ENCODE results near the gene GASK1A. TPM values are rescaled to one million over a fixed set of nuclear protein-coding genes. Genes with fewer than 3 reads are reported as not detected.

The GASK1A gene
- total and polyA plus RNA-seq, 4 donors: 0.79 to 22.8 (median 4.6) TPM

- Histone ChIP-seq H3K4me1 (ENCODE audit: control insufficient read depth in 4 of 4, insufficient read depth in 4 of 4, low read length in 3 of 4) (peaks cover 0 to 5% (median under 1%) of the 10 kb centered on the region in 4 donors), H3K9ac (ENCODE audit: low read depth in 1 of 2, low read length in 2 of 2) (no peak overlapping the region), H3K36me3 (ENCODE audit: control insufficient read depth in 4 of 4, insufficient read depth in 3 of 4, low read depth in 1 of 4, low read length in 3 of 4) (no peaks in the 10 kb centered on the region), H3K27me3 (ENCODE audit: control insufficient read depth in 4 of 4, insufficient read depth in 4 of 4, low read length in 3 of 4) (no peaks in the 10 kb centered on the region), H3K4me3 (ENCODE audit: low read depth in 1 of 3, low read length in 3 of 3) (no peak overlapping the region), H3K27ac (ENCODE audit: low read depth in 1 of 2, low read length in 2 of 2) (no peak overlapping the region), H3K9me3 (ENCODE audit: control insufficient read depth in 4 of 4, low read length in 3 of 4) (no peaks in the 10 kb centered on the region)
- DNase-seq (ENCODE audit: low spot score): no peak
- TF ChIP-seq TAF1 (conservative IDR thresholded peaks at IDR 0.05): no peak
- no peak for TF ChIP-seq GABPA (IDR thresholded peaks at IDR 0.05 in 1 of 2, conservative IDR thresholded peaks at IDR 0.05 in 1 of 2)
- no peak for TF ChIP-seq HNF4G (IDR thresholded peaks at IDR 0.05)
- TF ChIP-seq JUND (IDR thresholded peaks at IDR 0.05): no peak
- no peak for TF ChIP-seq CTCF (IDR thresholded peaks at IDR 0.05; ENCODE audit: low read depth, low read length, missing input control)
- no peak for TF ChIP-seq YY1 (IDR thresholded peaks at IDR 0.05)
- no peak for TF ChIP-seq MAX (IDR thresholded peaks at IDR 0.05)
- TF ChIP-seq ATF3 (IDR thresholded peaks at IDR 0.05): no peak
- TF ChIP-seq REST (IDR thresholded peaks at IDR 0.05): no peak
- no peak for TF ChIP-seq SP1 (IDR thresholded peaks at IDR 0.05)
- no peak for TF ChIP-seq NR2F2 (IDR thresholded peaks at IDR 0.05)
- no peak for TF ChIP-seq FOXA2 (IDR thresholded peaks at IDR 0.05)
- WGBS: 97% methylated on average over 4 of the region's 4 CpGs
Observed at GRCh38 chr3:43091481-43091880, 112.4 kb downstream of the GASK1A start.

- Histone ChIP-seq H3K27me3 (ENCODE audit: control insufficient read depth in 4 of 4, insufficient read depth in 4 of 4, low read length in 3 of 4) (no peaks in the 10 kb centered on the region), H3K4me1 (ENCODE audit: control insufficient read depth in 4 of 4, insufficient read depth in 4 of 4, low read length in 3 of 4) (peaks cover 0 to 1% (median 0%) of the 10 kb centered on the region in 4 donors), H3K4me3 (ENCODE audit: low read depth in 1 of 3, low read length in 3 of 3) (no peak overlapping the region), H3K27ac (ENCODE audit: low read depth in 1 of 2, low read length in 2 of 2) (no peak overlapping the region), H3K9ac (ENCODE audit: low read depth in 1 of 2, low read length in 2 of 2) (no peak overlapping the region), H3K36me3 (ENCODE audit: control insufficient read depth in 4 of 4, insufficient read depth in 3 of 4, low read depth in 1 of 4, low read length in 3 of 4) (no peaks in the 10 kb centered on the region), H3K9me3 (ENCODE audit: control insufficient read depth in 4 of 4, low read length in 3 of 4) (no peaks in the 10 kb centered on the region)
- no peak for DNase-seq (ENCODE audit: low spot score)
- 84% methylated on average over 1 of the region's 1 CpG for WGBS
- TF ChIP-seq RXRA (IDR thresholded peaks at IDR 0.05) (no peak), JUND (IDR thresholded peaks at IDR 0.05) (no peak), FOXA2 (IDR thresholded peaks at IDR 0.05) (no peak), REST (IDR thresholded peaks at IDR 0.05) (no peak), ATF3 (IDR thresholded peaks at IDR 0.05) (no peak), MAX (IDR thresholded peaks at IDR 0.05) (no peak), YY1 (IDR thresholded peaks at IDR 0.05) (no peak), NR2F2 (IDR thresholded peaks at IDR 0.05) (no peak), TAF1 (conservative IDR thresholded peaks at IDR 0.05) (no peak), RAD21 (IDR thresholded peaks at IDR 0.05) (no peak), HNF4A (conservative IDR thresholded peaks at IDR 0.05) (no peak)
Observed at GRCh38 chr3:43093006-43093405, 113.9 kb downstream of the GASK1A start.
